Neural cell (in vitro differentiated cells): ENCODE results near the gene SMCO1. TPM values are rescaled to one million over a fixed set of nuclear protein-coding genes. Genes with fewer than 3 reads are reported as not detected.

Source experiments
- H2AFZ ChIP-seq: fragments of 200-600, 300-800 bp; sonication (generic), shearing (Covaris generic); 2 replicates; pipeline ENCODE4 v1.6.0; 2014; ENCODE audit warnings: low read depth, mild to moderate bottlenecking, antibody characterized with exemption, low read length, moderate library complexity
- H3F3A ChIP-seq: fragments of 200-600 bp; shearing (Covaris generic); 2 replicates; pipeline ENCODE4 v1.6.1; 2016; ENCODE audit warnings: mild to moderate bottlenecking, moderate library complexity, mixed read lengths, antibody characterized with exemption, low read length; ENCODE audit not compliant: insufficient read depth, poor library complexity, severe bottlenecking
- H3K27ac ChIP-seq: fragments of 200-600, 300-800 bp; sonication (generic), shearing (Covaris generic); 2 replicates; pipeline ENCODE4 v1.5.1; 2014; ENCODE audit warnings: mild to moderate bottlenecking, low read length, moderate library complexity
- H3K27me3 ChIP-seq: fragments of 300-800, 200-600 bp; sonication (generic), shearing (Covaris generic); 2 replicates; pipeline ENCODE4 v1.6.0; 2014; ENCODE audit warnings: mild to moderate bottlenecking, low read depth, low read length, moderate library complexity; ENCODE audit not compliant: insufficient read depth
- H3K36me3 ChIP-seq: fragments of 300-800, 200-600 bp; sonication (generic), shearing (Covaris generic); 2 replicates; pipeline ENCODE4 v1.5.1; 2014; ENCODE audit warnings: mild to moderate bottlenecking, antibody characterized with exemption, low read length, moderate library complexity; ENCODE audit not compliant: insufficient read depth
- H3K4me2 ChIP-seq: fragments of 300-800, 200-600 bp; sonication (generic), shearing (Covaris generic); 2 replicates; pipeline ENCODE4 v1.6.0; 2014; ENCODE audit warnings: mild to moderate bottlenecking, low read length
- H3K4me3 ChIP-seq: fragments of 300-800, 200-600 bp; sonication (generic), shearing (Covaris generic); 2 replicates; pipeline ENCODE4 v1.5.1; 2014; ENCODE audit warnings: mild to moderate bottlenecking, low read length, moderate library complexity
- H3K79me2 ChIP-seq: fragments of 200-600 bp; shearing (Covaris generic); replicated peaks from 2 replicates; pipeline ENCODE4 v1.6.0; 2014; ENCODE audit warnings: mild to moderate bottlenecking, low read length, moderate library complexity; ENCODE audit not compliant: insufficient read depth
- H3K9ac ChIP-seq: fragments of 300-800, 200-600 bp; sonication (generic), shearing (Covaris generic); 2 replicates; pipeline ENCODE4 v1.6.1; 2016; ENCODE audit warnings: mild to moderate bottlenecking, low read length, mixed read lengths
- H3K9me2 ChIP-seq: fragments of 200-600 bp; shearing (Covaris generic); 2 replicates; pipeline ENCODE4 v1.6.1; 2016; ENCODE audit warnings: mild to moderate bottlenecking, low read length, mixed read lengths; ENCODE audit not compliant: insufficient read depth
- H3K9me3 ChIP-seq: fragments of 200-600, 300-800 bp; sonication (generic), shearing (Covaris generic); 2 replicates; pipeline ENCODE4 v1.6.1; 2016; ENCODE audit warnings: mild to moderate bottlenecking, mixed run types, low read length, moderate library complexity, mixed read lengths
- H4K20me1 ChIP-seq: fragments of 200-600 bp; shearing (Covaris generic); 2 replicates; pipeline ENCODE4 v1.6.1; 2016; ENCODE audit warnings: mild to moderate bottlenecking, mixed run types; ENCODE audit not compliant: insufficient read depth
- EP300 ChIP-seq: fragments of 450-650 bp; conservative IDR thresholded peaks from 2 replicates; pipeline ENCODE4 v1.6.1; 2014; ENCODE audit warnings: antibody characterized with exemption, mild to moderate bottlenecking, moderate library complexity; ENCODE audit not compliant: poor library complexity, severe bottlenecking
- EZH2 ChIP-seq: fragments of 200-600, 300-800 bp; shearing (Covaris generic), sonication (generic); IDR thresholded peaks from 2 replicates; pipeline ENCODE4 v1.6.1; 2014; ENCODE audit warnings: antibody characterized with exemption, low read length, borderline replicate concordance, mild to moderate bottlenecking; ENCODE audit not compliant: insufficient read depth, poor library complexity, severe bottlenecking
- MXI1 ChIP-seq: fragments of 450-650 bp; conservative IDR thresholded peaks from 2 replicates; pipeline ENCODE4 v1.6.1; 2014; ENCODE audit warnings: antibody characterized with exemption, mild to moderate bottlenecking; ENCODE audit not compliant: poor library complexity, severe bottlenecking
- POLR2AphosphoS5 ChIP-seq: IDR thresholded peaks from 2 replicates; pipeline ENCODE4 v1.6.1; 2012
- RAD21 ChIP-seq: fragments of 450-650 bp; conservative IDR thresholded peaks from 2 replicates; pipeline ENCODE4 v1.6.1; 2014; ENCODE audit warnings: antibody characterized with exemption, mild to moderate bottlenecking, moderate library complexity
- SMC3 ChIP-seq: fragments of 450-650 bp; conservative IDR thresholded peaks from 2 replicates; pipeline ENCODE4 v1.6.1; 2014; ENCODE audit warnings: antibody characterized with exemption, mild to moderate bottlenecking, moderate library complexity; ENCODE audit not compliant: poor library complexity
- TAF1 ChIP-seq: IDR thresholded peaks from 2 replicates; pipeline ENCODE4 v1.6.1; 2012; ENCODE audit warnings: low read depth
- polyA plus RNA-seq: library from polyadenylated mRNA; depleted of rRNA; stranded (reverse); fragments of >200 nt; gene quantifications from 2 replicates; pipeline ENCODE4 v1.2.3, GENCODE V29; 2014
- TF ChIP-seq, protein P1 (sequence below): IDR thresholded peaks from 2 replicates; pipeline ENCODE4 v1.6.1; 2012; ENCODE audit warnings: borderline replicate concordance
- TF ChIP-seq, protein P2 (sequence below): fragments of 450-650 bp; IDR thresholded peaks from 2 replicates; pipeline ENCODE4 v1.5.1; 2014; ENCODE audit warnings: antibody characterized with exemption, mild to moderate bottlenecking, moderate library complexity; ENCODE audit not compliant: poor library complexity, severe bottlenecking

SMCO1 gene
- polyA plus RNA-seq, 1 donor from 2014 or later = not detected

DNA sequence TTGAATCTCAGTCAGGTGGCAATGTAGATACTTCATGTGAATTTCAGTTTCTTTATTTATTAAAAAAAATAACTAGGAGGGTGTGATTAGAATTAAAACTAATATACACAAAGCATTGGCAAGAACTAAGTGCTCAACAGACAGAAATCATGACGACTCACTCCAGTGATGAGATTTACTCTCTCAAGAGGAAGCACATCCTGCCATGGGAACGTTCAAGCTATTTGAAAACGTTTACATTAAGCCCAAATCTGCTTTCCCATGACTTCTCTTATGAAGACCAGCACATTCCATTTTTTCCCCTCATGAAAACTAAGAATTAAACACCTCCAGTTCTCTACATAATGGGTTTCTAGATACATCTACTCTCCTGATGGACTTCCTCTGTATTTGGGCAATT is 44.7 kb upstream of the SMCO1 start:
- Histone ChIP-seq H4K20me1 (no peaks in the 10 kb centered on the region), H3K27ac (no peak overlapping the region), H3F3A (no peaks in the 10 kb centered on the region), H3K79me2 (no peaks in the 10 kb centered on the region), H3K27me3 (no peaks in the 10 kb centered on the region), H3K9me3 (no peaks in the 10 kb centered on the region), H3K4me2 (no peak overlapping the region), H3K4me3 (no peak overlapping the region), H3K36me3 (no peaks in the 10 kb centered on the region), H3K9ac (no peak overlapping the region), H3K9me2 (no peaks in the 10 kb centered on the region), H2AFZ (no peak overlapping the region)
- TF ChIP-seq SMC3 (no peak), EZH2 (no peak), MXI1 (no peak), POLR2AphosphoS5 (no peak), EP300 (no peak), TAF1 (no peak), RAD21 (no peak)
- TF ChIP-seq, protein P1, sequence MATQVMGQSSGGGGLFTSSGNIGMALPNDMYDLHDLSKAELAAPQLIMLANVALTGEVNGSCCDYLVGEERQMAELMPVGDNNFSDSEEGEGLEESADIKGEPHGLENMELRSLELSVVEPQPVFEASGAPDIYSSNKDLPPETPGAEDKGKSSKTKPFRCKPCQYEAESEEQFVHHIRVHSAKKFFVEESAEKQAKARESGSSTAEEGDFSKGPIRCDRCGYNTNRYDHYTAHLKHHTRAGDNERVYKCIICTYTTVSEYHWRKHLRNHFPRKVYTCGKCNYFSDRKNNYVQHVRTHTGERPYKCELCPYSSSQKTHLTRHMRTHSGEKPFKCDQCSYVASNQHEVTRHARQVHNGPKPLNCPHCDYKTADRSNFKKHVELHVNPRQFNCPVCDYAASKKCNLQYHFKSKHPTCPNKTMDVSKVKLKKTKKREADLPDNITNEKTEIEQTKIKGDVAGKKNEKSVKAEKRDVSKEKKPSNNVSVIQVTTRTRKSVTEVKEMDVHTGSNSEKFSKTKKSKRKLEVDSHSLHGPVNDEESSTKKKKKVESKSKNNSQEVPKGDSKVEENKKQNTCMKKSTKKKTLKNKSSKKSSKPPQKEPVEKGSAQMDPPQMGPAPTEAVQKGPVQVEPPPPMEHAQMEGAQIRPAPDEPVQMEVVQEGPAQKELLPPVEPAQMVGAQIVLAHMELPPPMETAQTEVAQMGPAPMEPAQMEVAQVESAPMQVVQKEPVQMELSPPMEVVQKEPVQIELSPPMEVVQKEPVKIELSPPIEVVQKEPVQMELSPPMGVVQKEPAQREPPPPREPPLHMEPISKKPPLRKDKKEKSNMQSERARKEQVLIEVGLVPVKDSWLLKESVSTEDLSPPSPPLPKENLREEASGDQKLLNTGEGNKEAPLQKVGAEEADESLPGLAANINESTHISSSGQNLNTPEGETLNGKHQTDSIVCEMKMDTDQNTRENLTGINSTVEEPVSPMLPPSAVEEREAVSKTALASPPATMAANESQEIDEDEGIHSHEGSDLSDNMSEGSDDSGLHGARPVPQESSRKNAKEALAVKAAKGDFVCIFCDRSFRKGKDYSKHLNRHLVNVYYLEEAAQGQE = no peak
- TF ChIP-seq, protein P2, sequence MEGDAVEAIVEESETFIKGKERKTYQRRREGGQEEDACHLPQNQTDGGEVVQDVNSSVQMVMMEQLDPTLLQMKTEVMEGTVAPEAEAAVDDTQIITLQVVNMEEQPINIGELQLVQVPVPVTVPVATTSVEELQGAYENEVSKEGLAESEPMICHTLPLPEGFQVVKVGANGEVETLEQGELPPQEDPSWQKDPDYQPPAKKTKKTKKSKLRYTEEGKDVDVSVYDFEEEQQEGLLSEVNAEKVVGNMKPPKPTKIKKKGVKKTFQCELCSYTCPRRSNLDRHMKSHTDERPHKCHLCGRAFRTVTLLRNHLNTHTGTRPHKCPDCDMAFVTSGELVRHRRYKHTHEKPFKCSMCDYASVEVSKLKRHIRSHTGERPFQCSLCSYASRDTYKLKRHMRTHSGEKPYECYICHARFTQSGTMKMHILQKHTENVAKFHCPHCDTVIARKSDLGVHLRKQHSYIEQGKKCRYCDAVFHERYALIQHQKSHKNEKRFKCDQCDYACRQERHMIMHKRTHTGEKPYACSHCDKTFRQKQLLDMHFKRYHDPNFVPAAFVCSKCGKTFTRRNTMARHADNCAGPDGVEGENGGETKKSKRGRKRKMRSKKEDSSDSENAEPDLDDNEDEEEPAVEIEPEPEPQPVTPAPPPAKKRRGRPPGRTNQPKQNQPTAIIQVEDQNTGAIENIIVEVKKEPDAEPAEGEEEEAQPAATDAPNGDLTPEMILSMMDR = no peak

GRCh38 chr3:196558476-196558875 is 43.3 kb upstream of the SMCO1 start:
- no peaks in the 10 kb centered on the region for H3K9me2 ChIP-seq
- TF ChIP-seq RAD21 (no peak), EP300 (no peak), EZH2 (no peak), POLR2AphosphoS5 (no peak), TAF1 (no peak), SMC3 (no peak), MXI1 (no peak)
- TF ChIP-seq, protein P2 = no peak
- TF ChIP-seq, protein P1 = no peak
- no peak overlapping the region for H3K4me3 ChIP-seq
- no peaks in the 10 kb centered on the region for H3F3A ChIP-seq
- H3K27me3 ChIP-seq = no peaks in the 10 kb centered on the region
- H3K79me2 ChIP-seq = no peaks in the 10 kb centered on the region
- no peaks in the 10 kb centered on the region for H3K36me3 ChIP-seq
- H3K9me3 ChIP-seq = no peaks in the 10 kb centered on the region
- H4K20me1 ChIP-seq = no peaks in the 10 kb centered on the region
- no peak overlapping the region for H3K9ac ChIP-seq
- H3K4me2 ChIP-seq = no peak overlapping the region
- no peak overlapping the region for H3K27ac ChIP-seq
- H2AFZ ChIP-seq = no peak overlapping the region
